MM.1S (cell line): ENCODE measurements around the gene NANOGP8.

Source experiments
- EZH2 ChIP-seq: fragments of 300-600 bp; sonication (generic); optimal IDR thresholded peaks from 2 replicates; pipeline ENCODE3; 2017; ENCODE audit warnings: low read depth, mild to moderate bottlenecking, antibody characterized with exemption, low read length, mixed read lengths
- TF ChIP-seq, protein P1 (sequence below): fragments of 300-600 bp; sonication (generic); IDR thresholded peaks from 2 replicates; pipeline ENCODE4 v1.5.1; 2016; ENCODE audit warnings: antibody characterized with exemption, low read length, mixed read lengths

- TF ChIP-seq, protein P1, sequence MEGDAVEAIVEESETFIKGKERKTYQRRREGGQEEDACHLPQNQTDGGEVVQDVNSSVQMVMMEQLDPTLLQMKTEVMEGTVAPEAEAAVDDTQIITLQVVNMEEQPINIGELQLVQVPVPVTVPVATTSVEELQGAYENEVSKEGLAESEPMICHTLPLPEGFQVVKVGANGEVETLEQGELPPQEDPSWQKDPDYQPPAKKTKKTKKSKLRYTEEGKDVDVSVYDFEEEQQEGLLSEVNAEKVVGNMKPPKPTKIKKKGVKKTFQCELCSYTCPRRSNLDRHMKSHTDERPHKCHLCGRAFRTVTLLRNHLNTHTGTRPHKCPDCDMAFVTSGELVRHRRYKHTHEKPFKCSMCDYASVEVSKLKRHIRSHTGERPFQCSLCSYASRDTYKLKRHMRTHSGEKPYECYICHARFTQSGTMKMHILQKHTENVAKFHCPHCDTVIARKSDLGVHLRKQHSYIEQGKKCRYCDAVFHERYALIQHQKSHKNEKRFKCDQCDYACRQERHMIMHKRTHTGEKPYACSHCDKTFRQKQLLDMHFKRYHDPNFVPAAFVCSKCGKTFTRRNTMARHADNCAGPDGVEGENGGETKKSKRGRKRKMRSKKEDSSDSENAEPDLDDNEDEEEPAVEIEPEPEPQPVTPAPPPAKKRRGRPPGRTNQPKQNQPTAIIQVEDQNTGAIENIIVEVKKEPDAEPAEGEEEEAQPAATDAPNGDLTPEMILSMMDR = no peak
- no peak for TF ChIP-seq EZH2
Observed at GRCh38 chr15:35058534-35059054, 26.5 kb downstream of the NANOGP8 start.
